ENCODE results near the gene PCDHGA8.

The PCDHGA8 gene

GRCh38 chr5:141360685-141361084, 31.7 kb upstream of the PCDHGA8 start:
- Histone ChIP-seq H3K79me2 (ENCODE audit: insufficient read depth, low read length) (no peaks in the 10 kb centered on the region), H2AFZ (ENCODE audit: low read depth, low read length, severe bottlenecking) (no peak overlapping the region), H3K4me3 (ENCODE audit: insufficient read depth, low read length, poor library complexity, severe bottlenecking) (peak overlapping the region; percentile 65), H3K27me3 (ENCODE audit: low read length) (no peaks in the 10 kb centered on the region), H3K9me2 (replicated peaks; ENCODE audit: insufficient read depth, low read length) (no peaks in the 10 kb centered on the region), H3K9me3 (ENCODE audit: insufficient read depth, low read length) (peaks cover 32% of the 10 kb centered on the region; the same call in 1 of the 2 replicates), H3F3A (ENCODE audit: insufficient read depth) (peaks cover 4% of the 10 kb centered on the region; the same call in 1 of the 2 replicates), H3K4me2 (ENCODE audit: low read depth, low read length, poor library complexity, severe bottlenecking) (peak overlapping the region; percentile 58), H3K36me3 (ENCODE audit: low read length) (peaks cover 10% of the 10 kb centered on the region; the same call in 1 of the 2 replicates), H4K20me1 (ENCODE audit: low read depth, low read length) (no peaks in the 10 kb centered on the region), H3K27ac (ENCODE audit: low read depth, low read length) (no peak overlapping the region), H3K9ac (ENCODE audit: low read length) (no peak overlapping the region)
- no peak for TF ChIP-seq EZH2phosphoT487 (conservative IDR thresholded peaks at IDR 0.05; ENCODE audit: low read length)
- no peak for TF ChIP-seq CTCF (IDR thresholded peaks at IDR 0.05; ENCODE audit: insufficient read depth, low read length, poor library complexity, severe bottlenecking)

DNA sequence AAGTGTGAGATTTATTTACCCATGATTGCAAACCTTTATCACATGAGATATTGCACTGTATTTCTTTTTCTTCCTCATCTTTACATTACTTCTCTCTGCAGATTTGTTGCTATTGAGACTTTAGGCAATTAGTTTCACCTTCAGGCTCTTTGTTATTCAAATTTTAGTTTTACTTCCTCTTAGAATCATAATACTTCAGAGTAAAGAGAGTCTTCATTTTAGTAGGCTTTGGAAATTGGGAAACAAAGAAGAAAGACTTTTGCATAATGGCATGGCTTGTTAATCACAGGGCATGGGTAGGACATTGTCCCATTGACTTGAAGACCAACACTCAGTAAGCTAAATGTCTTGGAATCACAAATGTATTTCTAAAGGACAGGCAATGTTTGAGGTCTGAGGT, 29.7 kb upstream of the PCDHGA8 start:
- no peaks in the 10 kb centered on the region for H3K9me2 ChIP-seq (replicated peaks; ENCODE audit: insufficient read depth, low read length)
- H3K27ac ChIP-seq (ENCODE audit: low read depth, low read length) = peak overlapping the region; percentile 55
- peaks cover 4% of the 10 kb centered on the region; the same call in 1 of the 2 replicates for H3F3A ChIP-seq (ENCODE audit: insufficient read depth)
- no peak for TF ChIP-seq EZH2phosphoT487 (conservative IDR thresholded peaks at IDR 0.05; ENCODE audit: low read length)
- no peak for TF ChIP-seq CTCF (IDR thresholded peaks at IDR 0.05; ENCODE audit: insufficient read depth, low read length, poor library complexity, severe bottlenecking)
- no peak overlapping the region for H2AFZ ChIP-seq (ENCODE audit: low read depth, low read length, severe bottlenecking)
- H3K4me3 ChIP-seq (ENCODE audit: insufficient read depth, low read length, poor library complexity, severe bottlenecking) = peak overlapping the region; percentile 36
- no peaks in the 10 kb centered on the region for H3K79me2 ChIP-seq (ENCODE audit: insufficient read depth, low read length)
- H3K27me3 ChIP-seq (ENCODE audit: low read length) = no peaks in the 10 kb centered on the region
- peaks cover 10% of the 10 kb centered on the region; the same call in 1 of the 2 replicates for H3K36me3 ChIP-seq (ENCODE audit: low read length)
- H3K9me3 ChIP-seq (ENCODE audit: insufficient read depth, low read length) = peaks cover 32% of the 10 kb centered on the region; the same call in 1 of the 2 replicates
- peak overlapping the region; percentile 61 for H3K4me2 ChIP-seq (ENCODE audit: low read depth, low read length, poor library complexity, severe bottlenecking)
- 0 out of 2 replicates have a peak overlapping the region, but pooled peaks have one; percentile 5 for H3K9ac ChIP-seq (ENCODE audit: low read length)
- H4K20me1 ChIP-seq (ENCODE audit: low read depth, low read length) = no peaks in the 10 kb centered on the region

DNA sequence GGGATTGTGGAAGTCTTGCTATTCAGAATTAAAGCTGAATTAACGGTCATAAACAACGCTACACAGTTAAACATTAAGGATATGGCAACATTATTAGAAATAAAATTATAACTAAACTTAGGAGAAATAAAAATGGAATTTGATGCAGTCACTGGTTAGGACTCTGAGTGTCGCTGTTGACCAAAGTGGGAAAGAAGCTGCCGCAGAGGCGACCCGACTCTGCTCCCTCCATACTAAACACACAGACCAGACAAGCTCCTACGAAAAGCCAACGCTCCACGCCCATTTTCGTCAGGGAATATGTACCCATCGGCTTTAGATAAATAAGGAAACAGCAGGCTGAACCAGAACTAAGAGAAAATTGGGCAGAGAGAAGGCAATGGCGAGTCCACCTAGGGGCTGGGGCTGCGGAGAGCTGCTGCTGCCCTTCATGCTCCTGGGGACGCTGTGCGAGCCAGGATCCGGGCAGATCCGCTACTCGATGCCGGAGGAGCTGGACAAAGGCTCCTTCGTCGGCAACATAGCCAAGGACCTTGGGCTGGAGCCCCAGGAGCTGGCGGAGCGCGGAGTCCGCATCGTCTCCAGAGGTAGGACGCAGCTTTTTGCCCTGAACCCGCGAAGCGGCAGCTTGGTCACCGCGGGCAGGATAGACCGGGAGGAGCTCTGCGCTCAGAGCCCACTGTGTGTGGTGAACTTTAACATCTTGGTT, 28.3 kb upstream of the PCDHGA8 start, which contains the start of gene PCDHGA5:
Gene PCDHGA5 (plus strand): TSS at position 211 of the 709 bp plus-strand sequence. CDS start 169 bp downstream, at position 380.
- H3K9ac ChIP-seq (ENCODE audit: low read length) = 0 out of 2 replicates have a peak within 1 kb of the TSS, but pooled peaks have one; percentile 5
- H4K20me1 ChIP-seq (ENCODE audit: low read depth, low read length) = no peaks in the 10 kb centered on the region
- no peaks in the 10 kb centered on the region for H3K79me2 ChIP-seq (ENCODE audit: insufficient read depth, low read length)
- no peak within 1 kb of the TSS for H2AFZ ChIP-seq (ENCODE audit: low read depth, low read length, severe bottlenecking)
- no peaks in the 10 kb centered on the region for H3K9me2 ChIP-seq (replicated peaks; ENCODE audit: insufficient read depth, low read length)
- no peaks in the 10 kb centered on the region for H3K27me3 ChIP-seq (ENCODE audit: low read length)
- H3K27ac ChIP-seq (ENCODE audit: low read depth, low read length) = peak within 1 kb of the TSS; percentile 55
- H3K4me3 ChIP-seq (ENCODE audit: insufficient read depth, low read length, poor library complexity, severe bottlenecking) = peak within 1 kb of the TSS; percentile 36
- peak within 1 kb of the TSS; percentile 61 for H3K4me2 ChIP-seq (ENCODE audit: low read depth, low read length, poor library complexity, severe bottlenecking)
- H3F3A ChIP-seq (ENCODE audit: insufficient read depth) = peaks cover 7% of the 10 kb centered on the region; the same call in 1 of the 2 replicates
- TF ChIP-seq EZH2phosphoT487 (conservative IDR thresholded peaks at IDR 0.05; ENCODE audit: low read length) (no peak), CTCF (IDR thresholded peaks at IDR 0.05; ENCODE audit: insufficient read depth, low read length, poor library complexity, severe bottlenecking) (no peak)
- peaks cover 32% of the 10 kb centered on the region; the same call in 1 of the 2 replicates for H3K9me3 ChIP-seq (ENCODE audit: insufficient read depth, low read length)
- peaks cover 10% of the 10 kb centered on the region; the same call in 1 of the 2 replicates for H3K36me3 ChIP-seq (ENCODE audit: low read length)
